Measurements from ENCODE around the gene TRIM8.

TRIM8 gene

DNA sequence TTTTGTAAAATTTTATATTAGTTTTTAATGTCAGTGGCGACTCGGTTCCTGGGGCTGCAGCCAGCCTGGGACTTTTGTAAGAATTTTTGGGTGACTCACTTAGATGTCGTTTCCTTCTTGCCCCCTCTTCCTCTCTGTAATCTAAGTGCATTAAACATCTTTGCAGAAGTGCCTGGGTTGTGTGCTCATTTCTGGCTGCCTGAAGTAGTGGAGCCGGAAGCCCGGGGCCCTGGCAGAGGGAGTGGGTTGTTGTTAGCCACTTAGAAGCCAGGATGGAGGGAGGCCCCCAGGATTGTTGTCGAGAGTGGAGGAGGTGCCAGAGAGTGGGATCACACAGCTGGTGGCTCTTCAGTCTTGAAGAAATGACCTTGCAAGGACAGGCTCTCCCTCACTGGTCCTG is 11.0 kb upstream of the TRIM8 start:
- peak; percentile 82 for DNase-seq (ENCODE audit: low read depth)

DNA sequence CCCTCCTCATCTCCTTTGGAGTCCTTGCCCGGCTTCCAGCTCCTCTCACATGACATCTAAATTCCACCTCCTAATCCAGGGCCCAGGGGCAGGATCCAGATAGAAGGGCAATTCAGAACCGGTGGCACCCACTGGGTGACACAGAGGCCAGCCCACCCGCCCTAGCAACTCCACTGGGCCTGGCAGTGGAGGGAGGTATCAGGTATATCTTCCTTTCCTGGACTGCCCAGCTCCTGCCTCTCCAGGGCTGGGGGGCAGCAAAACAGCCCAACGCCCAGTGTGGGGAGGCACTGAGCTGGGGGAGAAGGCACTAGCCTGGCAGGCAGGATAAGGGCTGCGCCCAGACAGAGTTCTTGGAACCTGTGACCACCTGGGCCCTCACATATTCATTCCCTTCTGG is 10.4 kb upstream of the TRIM8 start:
- DNase-seq (ENCODE audit: low read depth), result no peak

DNA sequence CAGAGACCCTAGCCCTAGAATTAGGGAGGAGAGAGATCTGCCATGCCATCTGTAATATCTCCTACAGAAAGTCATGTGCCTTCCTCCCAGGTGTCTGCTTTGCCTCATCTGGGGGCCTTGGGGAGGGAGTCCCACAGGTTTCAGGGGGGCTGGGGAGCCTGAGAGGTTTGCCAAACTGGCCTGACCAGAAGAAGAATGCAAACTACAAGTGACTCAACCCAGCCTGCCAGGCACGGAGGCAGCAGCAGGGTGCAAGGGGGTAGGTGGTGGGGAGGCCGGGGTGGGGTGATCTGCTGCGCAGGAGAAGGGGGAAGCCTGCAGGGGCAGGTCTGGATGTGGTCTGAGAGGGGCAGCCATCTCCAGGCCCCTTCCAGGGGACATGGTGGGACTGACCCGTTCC is 9.6 kb upstream of the TRIM8 start:
- no peak for DNase-seq (ENCODE audit: low read depth)

DNA sequence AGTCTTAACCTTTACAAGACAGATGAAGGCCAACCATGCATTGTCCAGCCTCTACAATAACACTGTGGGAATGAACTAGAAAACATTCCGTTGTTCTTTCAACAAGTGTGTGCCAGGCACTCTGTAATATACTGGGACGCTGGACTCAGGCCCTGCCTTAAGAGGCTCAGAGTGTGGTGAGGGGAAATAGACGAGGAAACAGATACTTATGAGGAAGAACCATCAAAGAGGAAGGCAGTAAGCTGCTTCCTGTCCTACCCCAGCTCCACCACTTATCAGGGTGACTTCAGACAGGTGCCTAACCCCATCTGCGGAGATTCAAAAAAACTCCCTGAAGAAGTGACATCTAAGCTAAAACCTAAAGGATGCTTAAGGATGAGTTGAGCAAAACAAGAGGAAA is 8.9 kb upstream of the TRIM8 start:
- DNase-seq (ENCODE audit: low read depth), result no peak

DNA sequence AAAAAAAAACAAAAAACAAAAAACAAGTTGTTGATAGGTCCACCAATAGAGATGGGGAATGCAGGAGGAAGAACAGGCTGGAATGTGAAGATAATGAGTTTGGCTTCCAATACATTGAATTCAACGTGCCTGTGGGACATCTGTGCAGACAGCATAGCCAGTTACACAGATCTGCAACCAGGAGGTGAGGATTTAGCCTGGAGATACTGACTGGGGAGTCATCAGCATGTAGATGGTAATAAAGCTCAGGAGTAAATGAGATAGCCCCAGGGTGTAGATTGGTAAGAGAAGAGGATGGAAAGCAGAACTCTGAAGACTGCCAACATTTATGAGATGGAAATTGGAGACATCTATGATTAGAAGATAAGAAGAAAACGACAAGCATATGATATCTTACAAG is 4.7 kb upstream of the TRIM8 start:
- DNase-seq (ENCODE audit: low read depth), result no peak

DNA sequence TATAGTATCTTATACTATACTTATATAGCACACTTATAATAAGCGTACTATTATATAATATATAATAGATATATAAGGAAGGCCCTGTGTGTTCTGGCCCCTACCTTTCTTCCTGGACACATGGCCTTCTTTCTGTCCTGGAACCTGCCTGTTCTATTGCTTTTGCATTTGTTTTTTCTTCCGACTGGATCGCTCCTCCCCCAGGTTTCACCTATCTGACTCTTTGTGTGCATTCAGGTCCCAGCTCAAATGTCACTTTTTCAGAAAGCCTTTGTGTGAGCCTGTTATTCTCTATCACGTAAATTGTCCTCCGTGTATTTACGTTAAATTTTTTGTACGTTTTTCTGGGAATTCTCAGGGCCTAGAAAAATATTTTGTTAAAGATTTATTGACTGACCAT is 2.9 kb upstream of the TRIM8 start:
- DNase-seq (ENCODE audit: low read depth), result no peak

DNA sequence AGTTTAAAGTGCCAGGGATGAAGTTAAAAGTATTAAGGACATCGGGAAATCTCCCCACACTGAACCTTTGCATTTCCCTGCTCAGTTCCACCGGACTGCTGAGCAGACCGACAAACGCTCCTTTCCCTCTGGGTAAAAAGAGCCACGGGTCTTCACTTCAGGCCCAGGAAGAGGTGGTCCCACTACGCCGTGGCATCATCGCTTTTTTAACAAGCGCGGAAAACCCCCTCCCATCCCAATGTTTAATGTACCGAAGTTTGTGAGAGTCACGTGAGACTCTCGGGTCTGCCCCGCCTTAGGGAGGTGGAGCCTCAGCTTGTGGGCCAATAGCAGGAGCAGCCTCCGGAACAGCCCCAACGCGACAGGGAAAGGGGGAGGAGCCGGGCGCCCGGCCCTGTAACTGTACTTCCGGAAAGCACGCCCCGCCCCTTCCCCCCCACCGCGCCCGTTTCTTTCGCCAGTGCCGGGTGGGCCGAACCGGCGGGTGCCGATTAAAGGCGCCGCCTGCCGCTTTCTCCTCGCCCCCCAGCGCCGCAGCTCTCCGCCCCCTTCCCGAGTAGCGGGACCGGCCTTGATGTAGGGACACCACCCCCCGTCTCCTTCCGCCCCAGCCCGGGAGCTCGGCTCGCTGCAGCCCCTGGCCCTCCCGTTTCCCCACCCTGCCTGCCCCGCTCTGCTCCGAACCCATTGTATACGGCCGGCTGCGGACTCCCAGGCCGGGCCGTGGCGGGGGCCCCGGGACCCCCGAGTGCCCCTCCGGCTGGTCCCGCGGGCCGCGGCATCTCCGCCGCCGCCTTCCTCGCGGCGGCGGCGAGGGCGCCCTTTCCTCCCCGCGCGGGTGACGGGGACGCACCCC is 2.2 kb upstream of the TRIM8 start:
- peak; percentile 97 for DNase-seq (ENCODE audit: low read depth)

DNA sequence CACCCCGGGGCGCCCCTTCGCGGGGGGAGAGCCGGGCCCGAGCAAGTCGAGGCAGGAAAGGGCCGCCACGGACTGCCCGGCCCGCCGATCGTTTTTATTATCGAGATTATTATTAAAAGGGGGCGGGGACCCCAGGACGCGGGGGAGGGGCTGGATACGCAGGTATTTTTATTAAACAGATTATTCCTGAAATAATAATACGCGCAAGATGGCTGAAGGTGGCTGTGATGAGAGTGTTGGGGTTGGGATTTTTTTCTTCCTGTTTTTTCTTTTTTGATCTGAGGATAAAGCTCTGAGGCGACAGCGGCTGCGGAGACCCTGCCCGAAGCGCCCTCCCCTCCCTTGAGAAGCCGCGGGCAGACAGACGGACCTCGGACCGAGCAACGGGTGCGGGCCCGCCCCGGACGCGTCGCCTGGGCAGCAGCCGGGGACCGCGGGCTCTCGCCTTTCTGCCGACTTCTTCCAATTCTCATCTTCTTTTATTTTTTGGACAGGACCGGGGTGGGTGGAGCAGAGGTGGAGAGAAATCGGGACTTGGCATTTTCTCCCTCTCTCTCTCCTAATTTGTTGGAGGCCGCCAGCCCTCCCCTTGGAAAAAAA is 1.4 kb upstream of the TRIM8 start:
- no peak for DNase-seq (ENCODE audit: low read depth)

DNA sequence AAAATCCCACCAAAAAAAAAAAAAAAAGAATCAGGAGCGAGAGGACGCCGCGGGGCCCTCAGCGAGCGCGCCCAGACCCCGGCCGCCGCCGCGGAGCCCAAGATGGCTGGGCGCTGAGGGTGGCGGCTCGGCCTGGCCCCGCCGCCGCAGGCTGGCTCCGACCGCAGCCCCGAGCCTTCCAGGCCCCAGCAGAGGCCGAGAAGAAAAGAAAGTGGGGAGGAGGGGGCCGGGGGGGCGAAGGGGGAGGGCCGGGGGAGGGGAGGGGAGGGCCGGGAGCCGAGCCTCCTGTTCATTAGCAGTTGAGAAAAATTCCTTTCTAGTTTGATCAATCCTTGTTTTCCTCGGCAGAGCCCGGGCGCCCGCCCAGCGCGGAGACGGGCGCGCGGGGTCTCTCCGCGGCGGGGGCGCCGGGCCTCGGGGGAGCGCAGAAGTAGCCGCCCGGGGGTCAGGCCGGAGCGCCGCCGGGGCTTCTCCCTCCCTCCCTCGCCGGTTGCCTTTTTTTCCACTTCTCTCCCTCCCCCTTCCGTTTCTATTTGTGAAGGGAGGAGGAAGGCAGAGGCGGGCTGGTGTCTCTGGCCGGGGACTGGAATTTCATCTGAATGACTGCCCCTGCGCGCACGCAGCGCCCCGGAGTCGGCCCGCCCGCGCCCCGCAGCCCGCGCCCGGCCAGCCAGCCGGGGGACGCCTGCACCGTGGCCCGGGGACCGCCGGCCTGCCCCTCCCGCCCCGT is 778 bp upstream of the TRIM8 start:
- no peak for DNase-seq (ENCODE audit: low read depth)

DNA sequence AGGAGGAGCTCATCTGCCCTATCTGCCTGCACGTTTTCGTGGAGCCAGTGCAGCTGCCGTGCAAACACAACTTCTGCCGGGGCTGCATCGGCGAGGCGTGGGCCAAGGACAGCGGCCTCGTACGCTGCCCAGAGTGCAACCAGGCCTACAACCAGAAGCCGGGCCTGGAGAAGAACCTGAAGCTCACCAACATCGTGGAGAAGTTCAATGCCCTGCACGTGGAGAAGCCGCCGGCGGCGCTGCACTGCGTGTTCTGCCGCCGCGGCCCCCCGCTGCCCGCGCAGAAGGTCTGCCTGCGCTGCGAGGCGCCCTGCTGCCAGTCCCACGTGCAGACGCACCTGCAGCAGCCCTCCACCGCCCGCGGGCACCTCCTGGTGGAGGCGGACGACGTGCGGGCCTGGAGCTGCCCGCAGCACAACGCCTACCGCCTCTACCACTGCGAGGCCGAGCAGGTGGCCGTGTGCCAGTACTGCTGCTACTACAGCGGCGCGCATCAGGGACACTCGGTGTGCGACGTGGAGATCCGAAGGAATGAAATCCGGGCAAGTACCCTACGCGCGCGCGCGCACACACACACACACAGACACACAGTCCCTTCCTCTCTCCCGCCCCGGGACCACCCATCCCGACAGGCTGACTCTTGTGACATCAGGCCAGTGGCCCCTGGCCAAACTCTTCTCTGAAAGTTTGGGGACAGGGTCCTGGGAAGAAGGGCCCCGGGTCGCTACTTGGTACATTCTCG is 538 bp downstream of the TRIM8 start:
- no peak for DNase-seq (ENCODE audit: low read depth)

DNA sequence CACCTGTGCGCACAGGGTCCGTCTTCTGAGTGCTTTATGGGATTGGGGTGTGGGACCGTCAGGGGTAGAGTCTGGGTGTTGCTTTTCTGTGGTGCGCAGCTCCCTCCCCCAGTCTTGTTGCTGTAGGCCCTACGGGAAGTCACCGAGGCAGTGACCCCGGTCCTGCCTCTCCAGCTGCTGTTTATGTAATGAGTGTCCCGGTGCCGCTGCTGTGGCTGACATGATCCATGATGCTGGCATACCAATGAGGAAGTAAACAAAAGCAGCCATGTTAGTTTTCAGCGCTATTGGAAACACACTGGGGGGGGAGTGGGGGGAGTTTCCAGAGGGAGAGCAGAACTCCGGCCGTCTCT is 1.1 kb downstream of the TRIM8 start:
- DNase-seq (ENCODE audit: low read depth), result no peak

DNA sequence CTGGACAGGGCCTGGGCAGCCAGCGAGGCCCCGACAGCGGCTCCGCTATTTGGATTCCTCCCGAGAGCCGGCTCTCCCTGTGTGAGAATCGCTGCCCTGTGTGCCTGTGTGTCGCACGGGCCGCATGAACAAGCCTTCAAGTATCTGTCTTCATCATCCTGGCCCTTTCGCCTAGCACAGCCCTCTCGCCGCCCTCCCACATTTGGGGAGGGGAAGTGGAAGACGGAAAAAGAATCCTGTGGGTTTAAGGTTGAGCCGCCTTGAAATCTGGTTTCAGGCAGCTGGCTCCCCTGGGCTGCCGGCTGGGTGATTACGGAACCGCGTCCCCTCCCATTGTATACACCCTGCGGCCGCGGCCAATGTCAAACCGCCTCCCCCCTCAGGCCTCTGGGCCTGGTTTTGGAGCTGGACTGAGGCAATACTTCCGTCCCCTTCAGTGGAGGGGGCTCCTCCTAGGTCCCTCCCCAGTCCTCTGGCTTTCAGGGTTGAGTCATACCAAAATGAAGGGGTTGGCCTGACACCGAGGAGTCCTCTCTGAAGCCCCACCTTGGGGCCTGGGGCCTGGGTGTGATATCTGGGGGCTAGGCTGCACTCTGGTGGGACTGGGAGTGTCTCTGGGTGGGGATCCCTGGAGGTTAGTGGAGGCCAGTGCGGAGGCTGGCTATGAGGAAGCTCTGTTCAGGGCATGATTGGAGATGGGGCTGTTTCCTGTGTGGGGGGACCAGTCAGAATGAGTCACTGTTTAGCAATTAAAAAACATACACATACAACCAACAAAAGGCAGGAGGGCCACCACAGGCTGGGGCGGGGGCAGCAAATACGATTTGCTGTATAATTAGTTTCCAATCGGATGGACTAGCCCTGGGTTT is 1.7 kb downstream of the TRIM8 start:
- peak; percentile 84 for DNase-seq (ENCODE audit: low read depth)

DNA sequence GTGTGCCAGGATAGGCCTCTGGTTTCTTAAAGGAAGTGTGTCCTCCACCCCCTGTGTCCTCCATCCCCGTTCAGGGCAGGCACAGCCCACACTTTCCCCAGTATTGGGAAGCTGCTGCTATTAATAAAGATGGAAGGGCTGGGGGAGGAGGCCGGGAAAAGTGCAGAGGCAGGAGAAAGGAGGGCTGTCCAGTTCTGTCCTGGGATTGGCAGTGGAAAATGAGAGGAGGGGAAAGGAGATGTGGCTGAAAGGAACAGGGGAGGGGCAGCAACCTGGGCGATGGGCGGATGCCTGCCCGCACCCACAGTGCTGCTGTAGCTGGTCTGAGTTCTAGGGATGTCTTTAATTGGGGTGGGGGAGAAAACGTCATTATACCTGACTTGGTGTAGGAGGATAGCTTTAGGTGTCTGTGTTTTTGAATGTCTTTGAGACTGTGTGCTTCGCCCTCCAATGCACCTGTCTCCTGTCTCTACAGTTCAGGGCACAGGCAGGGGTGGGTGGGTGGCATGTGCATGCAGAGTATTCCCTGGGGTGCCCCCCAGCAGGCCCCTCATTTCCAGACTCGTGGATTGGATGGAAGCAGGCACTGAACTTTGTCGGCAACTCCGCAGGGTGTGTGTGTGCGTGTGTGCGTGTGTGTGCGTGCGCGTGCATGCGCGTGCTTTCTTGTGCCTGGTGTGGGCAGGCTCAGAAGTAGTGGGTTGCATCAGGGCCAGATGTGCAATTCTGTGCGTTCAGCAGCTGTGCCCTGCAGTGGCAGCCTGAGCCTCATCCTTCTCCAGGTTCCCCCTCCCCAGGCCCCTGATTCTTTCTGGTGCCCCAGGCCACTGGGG is 2.5 kb downstream of the TRIM8 start:
- no peak for DNase-seq (ENCODE audit: low read depth)

DNA sequence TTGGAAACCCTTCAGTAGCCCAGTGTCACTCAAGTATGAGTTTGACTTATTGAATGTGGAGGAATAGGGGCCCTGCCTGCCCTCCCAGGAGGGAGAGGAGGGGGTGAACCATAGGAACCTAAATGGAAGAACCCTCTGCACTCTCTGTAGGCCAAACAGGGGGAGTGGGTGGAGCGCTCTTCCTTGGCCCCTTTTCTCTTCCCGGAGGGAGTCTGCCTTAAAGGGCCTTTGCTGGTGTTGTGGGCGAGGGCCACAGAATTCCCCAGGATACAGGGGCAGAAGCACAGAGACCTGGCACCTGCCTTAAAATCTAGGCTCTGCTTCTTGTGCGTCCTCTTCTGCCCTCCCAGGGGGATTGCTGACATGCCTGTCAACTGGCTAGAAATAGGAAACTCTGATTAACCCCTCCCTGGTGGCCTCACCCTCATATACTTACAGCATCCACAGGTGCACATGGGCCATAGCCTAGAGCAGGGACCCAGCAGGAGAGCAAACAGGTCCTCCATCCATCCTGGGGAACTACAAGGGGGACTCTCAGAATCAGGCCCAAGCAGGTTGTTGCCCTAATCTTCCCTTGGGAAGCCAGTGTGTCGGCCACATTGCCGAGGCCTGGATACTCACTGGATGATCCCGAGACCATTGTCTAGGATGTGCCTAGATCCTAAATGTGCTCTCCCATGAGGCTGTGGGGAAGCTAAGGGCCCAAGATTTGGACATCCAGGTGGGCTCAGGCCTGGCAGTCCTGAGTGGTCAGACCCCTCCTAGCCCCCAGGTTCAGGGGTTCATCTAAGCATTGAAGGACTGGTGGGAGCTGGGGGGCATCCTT is 3.4 kb downstream of the TRIM8 start:
- DNase-seq (ENCODE audit: low read depth), result no peak

DNA sequence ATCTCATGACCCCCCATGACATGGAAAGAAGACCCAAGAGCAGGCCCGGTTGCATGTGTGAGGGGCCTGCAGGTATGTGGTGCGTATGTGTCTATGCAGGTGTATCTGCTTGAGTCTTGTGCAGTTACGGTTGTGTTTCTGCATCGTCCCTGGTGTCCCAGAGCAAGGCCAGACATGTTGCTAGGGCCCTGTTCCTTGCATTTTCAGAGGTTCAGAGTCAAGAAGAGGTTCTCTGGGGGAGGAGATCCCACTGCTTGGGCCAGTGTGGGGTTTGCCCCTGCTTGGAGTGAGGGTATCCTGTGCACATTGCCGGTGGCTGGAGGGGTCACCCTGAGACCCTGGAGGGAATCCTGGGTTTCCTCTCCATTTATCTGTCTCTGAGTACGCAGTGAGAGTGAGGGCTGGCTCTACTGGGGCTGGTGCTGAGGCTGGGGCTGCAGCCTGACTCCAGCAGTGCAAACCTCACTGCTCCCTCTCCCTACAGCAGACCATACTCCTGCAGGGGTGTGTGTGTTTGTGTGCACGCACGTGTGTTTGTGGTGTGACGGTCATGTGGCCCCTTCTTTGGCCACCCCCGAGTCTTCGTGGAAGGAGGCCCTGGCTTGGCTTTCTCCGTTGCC is 4.1 kb downstream of the TRIM8 start:
- no peak for DNase-seq (ENCODE audit: low read depth)

DNA sequence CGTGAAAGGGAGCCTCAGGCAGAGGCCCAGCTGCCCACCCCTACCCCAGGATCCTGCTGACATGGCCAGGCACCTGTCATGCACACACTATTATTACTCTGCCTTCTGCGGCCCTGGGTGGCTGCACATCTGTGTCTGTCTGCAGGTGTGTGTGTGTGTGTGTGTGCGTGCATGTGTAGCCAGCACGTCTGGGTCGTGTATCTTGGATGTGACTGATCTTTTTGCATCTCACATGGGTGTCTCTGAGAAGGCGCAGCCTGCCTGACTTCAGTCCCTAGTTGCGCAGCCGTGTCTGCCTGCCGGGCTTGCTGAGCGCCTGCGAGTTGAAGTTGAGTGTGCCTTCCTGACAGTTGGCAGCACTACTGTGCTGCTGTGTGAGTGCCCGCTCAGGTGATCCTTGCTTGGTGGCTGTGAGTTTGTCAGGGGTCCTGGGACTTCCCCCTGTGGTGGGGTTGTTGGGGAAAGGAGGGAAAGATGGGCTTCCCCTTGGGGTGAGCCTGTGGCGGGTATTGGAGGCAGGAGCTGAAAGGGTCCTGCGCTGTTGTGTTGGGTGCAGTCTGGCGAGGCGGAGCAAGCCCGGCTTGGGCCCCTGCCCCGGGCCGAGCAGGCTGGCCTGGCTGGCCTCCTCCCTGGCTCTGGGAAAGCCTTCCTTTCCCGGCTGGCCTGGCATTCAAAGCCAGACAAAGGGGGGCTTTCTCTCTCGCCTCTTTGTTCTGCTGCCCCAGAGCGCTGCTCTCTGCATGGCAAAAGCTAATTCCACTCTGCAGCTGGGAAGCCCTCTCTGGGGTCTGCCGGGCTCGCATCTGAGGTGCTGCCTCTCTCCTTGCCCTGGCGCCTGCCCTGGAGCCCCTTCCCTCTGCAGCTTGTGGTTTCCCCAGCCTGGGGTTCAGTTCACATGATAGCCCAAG is 4.9 kb downstream of the TRIM8 start:
- no peak for DNase-seq (ENCODE audit: low read depth)

DNA sequence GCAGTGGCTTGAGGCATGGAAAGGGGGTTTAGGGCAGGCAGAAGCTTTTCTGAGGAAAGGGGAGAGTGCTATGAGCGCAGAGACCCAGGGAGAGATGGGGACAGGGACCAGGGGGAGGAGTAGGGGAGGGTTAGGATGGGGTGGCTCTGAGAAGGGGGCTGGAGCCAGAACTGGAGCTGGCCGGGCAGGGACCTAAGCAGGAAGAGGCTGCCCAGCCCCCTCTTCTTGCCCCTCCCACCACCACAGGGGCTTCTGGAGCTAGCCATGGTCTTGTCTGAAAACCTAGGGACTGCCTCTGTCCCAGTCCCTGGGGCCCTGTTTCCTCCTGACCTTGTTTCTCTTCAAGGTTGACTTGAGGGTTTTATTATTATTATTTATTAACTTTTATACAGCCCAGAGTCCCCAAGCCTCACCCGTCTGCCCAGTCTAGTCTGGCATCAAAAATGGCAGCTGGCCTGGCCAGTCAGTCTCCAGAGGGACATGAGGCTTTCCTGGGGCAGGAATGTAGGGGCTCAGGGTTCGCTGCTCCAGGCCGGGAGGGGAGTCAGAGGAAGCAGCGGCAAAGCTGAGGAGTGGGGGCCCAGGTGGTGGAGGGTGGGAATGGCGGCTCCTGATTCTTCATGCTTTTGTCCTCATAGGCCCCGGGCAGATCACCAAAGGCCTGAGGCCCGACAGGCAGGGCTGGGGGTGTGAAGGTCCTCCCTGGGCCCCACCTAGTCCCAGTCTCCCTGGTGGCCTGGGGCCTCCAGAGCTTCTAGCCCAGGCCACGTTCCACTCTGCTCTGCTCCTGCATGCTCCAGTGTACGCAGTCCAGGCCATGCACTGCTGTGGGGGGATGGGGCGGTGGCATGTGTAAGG is 5.7 kb downstream of the TRIM8 start:
- no peak for DNase-seq (ENCODE audit: low read depth)

Measured in CMK (cell line).